Liver (tissue), 9 donors: ENCODE measurements around the gene RAB43. TPM values are rescaled to one million over a fixed set of nuclear protein-coding genes. Genes with fewer than 3 reads are reported as not detected.

Source experiments
- DNase-seq: peaks from one replicate; pipeline ENCODE4 v3.0.0-alpha.2; 2017; ENCODE audit warnings: low spot score
- H3K27ac ChIP-seq, 2 donors: one replicate each; pipeline ENCODE4 v1.7.0; 2013; ENCODE audit warnings: inconsistent platforms in 2 of 2, low read length in 2 of 2, control low read depth in 1 of 2, low read depth in 1 of 2, mild to moderate bottlenecking in 1 of 2
- H3K27me3 ChIP-seq, 4 donors: one replicate each; pipeline versions ENCODE4 v1.6.1 to v1.7.0; 2013; ENCODE audit warnings: low read length in 3 of 4, inconsistent platforms in 1 of 4, mild to moderate bottlenecking in 1 of 4, moderate library complexity in 1 of 4; ENCODE audit not compliant: control insufficient read depth in 4 of 4, insufficient read depth in 4 of 4
- H3K36me3 ChIP-seq, 4 donors: one replicate each; pipeline versions ENCODE4 v1.6.1 to v1.7.0; 2013; ENCODE audit warnings: low read length in 3 of 4, mild to moderate bottlenecking in 3 of 4, low read depth in 1 of 4, moderate library complexity in 1 of 4; ENCODE audit not compliant: control insufficient read depth in 4 of 4, insufficient read depth in 3 of 4
- H3K4me1 ChIP-seq, 4 donors: one replicate each; pipeline versions ENCODE4 v1.6.1 to v1.7.0; 2013; ENCODE audit warnings: low read length in 3 of 4, mild to moderate bottlenecking in 3 of 4, moderate library complexity in 1 of 4; ENCODE audit not compliant: control insufficient read depth in 4 of 4, insufficient read depth in 4 of 4
- H3K4me3 ChIP-seq, 3 donors: one replicate each; pipeline versions ENCODE4 v1.6.1 to v1.7.0; 2013; ENCODE audit warnings: low read length in 3 of 3, control low read depth in 1 of 3, low read depth in 1 of 3, mild to moderate bottlenecking in 1 of 3
- H3K9ac ChIP-seq, 2 donors: one replicate each; pipeline ENCODE4 v1.7.0; 2013; ENCODE audit warnings: low read length in 2 of 2, mild to moderate bottlenecking in 2 of 2, moderate library complexity in 2 of 2, control low read depth in 1 of 2, low read depth in 1 of 2
- H3K9me3 ChIP-seq, 4 donors: one replicate each; pipeline versions ENCODE4 v1.6.1 to v1.7.0; 2013; ENCODE audit warnings: low read length in 3 of 4; ENCODE audit not compliant: control insufficient read depth in 4 of 4
- EGR1 ChIP-seq, 2 donors: IDR thresholded peaks; 2 replicates each; pipeline ENCODE4 v1.6.1; 2016 to 2018; ENCODE audit warnings: antibody characterized with exemption in 2 of 2, low read depth in 2 of 2
- FOXA1 ChIP-seq: IDR thresholded peaks from 2 replicates; pipeline ENCODE4 v1.6.1; 2016; ENCODE audit warnings: antibody characterized with exemption
- FOXA2 ChIP-seq: IDR thresholded peaks from 2 replicates; pipeline ENCODE4 v1.6.1; 2016; ENCODE audit warnings: antibody characterized with exemption
- GABPA ChIP-seq, 2 donors: IDR thresholded peaks in 1 of 2; conservative IDR thresholded peaks in 1 of 2; 2 replicates each; pipeline ENCODE4 v1.6.1; 2016; ENCODE audit warnings: antibody characterized with exemption in 2 of 2, mild to moderate bottlenecking in 1 of 2, moderate library complexity in 1 of 2
- HNF4A ChIP-seq, 2 donors: conservative IDR thresholded peaks; 2 replicates each; pipeline ENCODE4 v1.6.1; 2016; ENCODE audit warnings: antibody characterized with exemption in 2 of 2, mild to moderate bottlenecking in 2 of 2
- HNF4G ChIP-seq: IDR thresholded peaks from 2 replicates; pipeline ENCODE4 v1.6.1; 2016; ENCODE audit warnings: antibody characterized with exemption
- JUND ChIP-seq, 2 donors: IDR thresholded peaks; 2 replicates each; pipeline ENCODE4 v1.6.1; 2016; ENCODE audit warnings: antibody characterized with exemption in 2 of 2
- NR2F2 ChIP-seq: IDR thresholded peaks from 2 replicates; pipeline ENCODE4 v1.6.1; 2016; ENCODE audit warnings: antibody characterized with exemption
- RAD21 ChIP-seq, 2 donors: IDR thresholded peaks; 2 replicates each; pipeline ENCODE4 v1.6.1; 2016; ENCODE audit warnings: antibody characterized with exemption in 2 of 2, mild to moderate bottlenecking in 2 of 2
- RXRA ChIP-seq, 2 donors: IDR thresholded peaks; 2 replicates each; pipeline ENCODE4 v1.6.1; 2017 to 2018; ENCODE audit warnings: antibody characterized with exemption in 2 of 2, mild to moderate bottlenecking in 1 of 2
- SP1 ChIP-seq: IDR thresholded peaks from 2 replicates; pipeline ENCODE4 v1.6.1; 2018; ENCODE audit warnings: antibody characterized with exemption, mild to moderate bottlenecking
- TAF1 ChIP-seq: conservative IDR thresholded peaks from 2 replicates; pipeline ENCODE4 v1.6.1; 2016; ENCODE audit warnings: antibody characterized with exemption, mild to moderate bottlenecking
- YY1 ChIP-seq: IDR thresholded peaks from 2 replicates; pipeline ENCODE4 v1.6.1; 2016; ENCODE audit warnings: antibody characterized with exemption, mild to moderate bottlenecking
- WGBS: extraction: QIAGEN DNeasy Blood & Tissue Kit; methylation state at CpG from one replicate; pipeline ENCODE4 v1.1.7; 2013; 5-methylcytosine and 5-hydroxymethylcytosine counted together
- polyA plus RNA-seq, 2 donors: library from polyadenylated mRNA; stranded (reverse) in 1 of 2; unstranded in 1 of 2; fragments of 200-250 nt in 1 of 2; fragments of >200 nt in 1 of 2; fragmentation: Nextera tagmentation in 1 of 2; extraction: Ambion mirVana in 1 of 2; gene quantifications; one replicate each; pipeline versions ENCODE4 v1.2.1 to v1.2.3, GENCODE V29; 2013 to 2015
- total RNA-seq, 2 donors: library from RNA; depleted of rRNA; stranded (reverse); fragments of >200 nt; gene quantifications; one replicate each; pipeline ENCODE4 v1.2.3, GENCODE V29; 2014
- TF ChIP-seq, protein P1 (sequence below): IDR thresholded peaks from 2 replicates; pipeline ENCODE4 v1.6.1; 2016; ENCODE audit warnings: antibody characterized with exemption
- TF ChIP-seq, protein P2 (sequence below): fragments of 150-350 bp; IDR thresholded peaks from 2 replicates; pipeline ENCODE4 v1.5.1; 2017; ENCODE audit warnings: improper control_type of control experiment, low read depth, low read length; ENCODE audit not compliant: missing input control
- TF ChIP-seq, protein P3 (sequence below): IDR thresholded peaks from 2 replicates; pipeline ENCODE4 v1.6.1; 2016; ENCODE audit warnings: antibody characterized with exemption
- TF ChIP-seq, protein P4 (sequence below): IDR thresholded peaks from 2 replicates; pipeline ENCODE4 v1.6.1; 2016; ENCODE audit warnings: antibody characterized with exemption, mild to moderate bottlenecking
- donor health status: healthy.
- donor health status: healthy.
- donor health status: healthy.
- donor health status: healthy.
- donor health status: healthy.

RAB43 gene
- total and polyA plus RNA-seq, 4 donors, result 13.4 to 58.1 (median 26.5) TPM

DNA sequence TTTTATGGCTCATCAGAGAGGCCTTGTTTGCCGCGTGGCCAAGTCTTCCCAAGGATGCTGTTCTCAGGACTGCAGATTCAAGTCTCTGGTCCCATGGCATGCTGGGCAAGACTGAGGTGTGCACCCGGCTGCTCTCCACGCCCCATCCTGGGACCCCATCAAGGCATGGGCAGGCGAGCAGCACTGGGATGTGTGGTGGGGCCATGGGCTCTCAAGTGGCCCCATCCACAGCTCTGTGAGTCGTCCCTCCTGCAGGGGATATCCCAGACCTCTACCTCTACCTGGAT lies 74.1 kb downstream of the RAB43 start (continued):
- TF ChIP-seq, protein P1, sequence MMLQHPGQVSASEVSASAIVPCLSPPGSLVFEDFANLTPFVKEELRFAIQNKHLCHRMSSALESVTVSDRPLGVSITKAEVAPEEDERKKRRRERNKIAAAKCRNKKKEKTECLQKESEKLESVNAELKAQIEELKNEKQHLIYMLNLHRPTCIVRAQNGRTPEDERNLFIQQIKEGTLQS, result no peak

DNA sequence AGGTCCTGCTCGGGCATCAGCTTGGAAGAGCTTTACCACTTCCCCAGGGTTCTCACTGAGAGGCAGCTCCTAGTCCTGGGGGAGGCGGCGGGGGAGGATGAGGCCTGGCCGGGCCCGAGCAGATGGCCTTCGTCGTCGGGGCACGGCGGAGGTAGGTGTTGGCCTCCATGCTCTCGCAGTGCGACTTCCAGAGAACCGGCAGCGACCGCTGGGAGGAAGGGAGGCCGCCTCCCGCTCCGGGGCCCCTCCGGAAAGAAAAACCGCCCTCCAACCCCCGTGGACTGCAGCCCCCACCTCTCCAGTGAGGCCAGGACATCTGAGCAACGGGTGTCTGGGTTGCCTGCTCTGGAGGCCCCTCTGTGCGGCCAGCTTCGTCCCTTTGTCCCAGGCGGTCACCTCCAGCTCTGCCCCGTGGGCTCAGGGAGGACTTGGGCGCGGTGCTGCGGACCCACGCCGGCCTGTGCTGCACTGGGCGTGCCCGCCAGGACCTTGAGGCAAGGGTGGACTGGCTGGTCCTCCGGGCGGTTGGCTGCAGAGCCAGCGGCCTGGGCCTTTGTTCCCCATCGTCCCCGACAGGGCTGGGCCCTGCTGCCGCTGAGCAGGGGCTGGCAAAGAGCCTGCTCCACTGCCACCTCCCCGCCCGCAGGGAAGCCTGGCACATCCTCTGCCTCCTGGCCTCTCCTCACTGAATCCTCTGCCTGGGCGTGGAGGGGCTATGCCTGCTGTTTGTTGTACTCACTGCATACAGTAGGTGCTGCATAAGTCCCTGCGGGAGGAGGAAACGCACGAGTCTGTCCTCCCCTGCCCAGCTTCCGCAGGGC lies 74.7 kb downstream of the RAB43 start:
- Histone ChIP-seq H3K9ac (no peak overlapping the region), H3K27ac (no peak overlapping the region), H3K9me3 (no peaks in the 10 kb centered on the region), H3K36me3 (no peaks in the 10 kb centered on the region), H3K4me3 (no peak overlapping the region), H3K27me3 (no peaks in the 10 kb centered on the region), H3K4me1 (peaks cover 1 to 6% (median 4%) of the 10 kb centered on the region in 4 donors)
- TF ChIP-seq EGR1 (IDR thresholded peaks at IDR 0.05; ENCODE audit: low read depth in 2 of 2), result no peak
- TF ChIP-seq, protein P2, sequence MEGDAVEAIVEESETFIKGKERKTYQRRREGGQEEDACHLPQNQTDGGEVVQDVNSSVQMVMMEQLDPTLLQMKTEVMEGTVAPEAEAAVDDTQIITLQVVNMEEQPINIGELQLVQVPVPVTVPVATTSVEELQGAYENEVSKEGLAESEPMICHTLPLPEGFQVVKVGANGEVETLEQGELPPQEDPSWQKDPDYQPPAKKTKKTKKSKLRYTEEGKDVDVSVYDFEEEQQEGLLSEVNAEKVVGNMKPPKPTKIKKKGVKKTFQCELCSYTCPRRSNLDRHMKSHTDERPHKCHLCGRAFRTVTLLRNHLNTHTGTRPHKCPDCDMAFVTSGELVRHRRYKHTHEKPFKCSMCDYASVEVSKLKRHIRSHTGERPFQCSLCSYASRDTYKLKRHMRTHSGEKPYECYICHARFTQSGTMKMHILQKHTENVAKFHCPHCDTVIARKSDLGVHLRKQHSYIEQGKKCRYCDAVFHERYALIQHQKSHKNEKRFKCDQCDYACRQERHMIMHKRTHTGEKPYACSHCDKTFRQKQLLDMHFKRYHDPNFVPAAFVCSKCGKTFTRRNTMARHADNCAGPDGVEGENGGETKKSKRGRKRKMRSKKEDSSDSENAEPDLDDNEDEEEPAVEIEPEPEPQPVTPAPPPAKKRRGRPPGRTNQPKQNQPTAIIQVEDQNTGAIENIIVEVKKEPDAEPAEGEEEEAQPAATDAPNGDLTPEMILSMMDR, result no peak
- no peak for TF ChIP-seq FOXA2
- TF ChIP-seq YY1, result no peak
- no peak for TF ChIP-seq RAD21 (IDR thresholded peaks at IDR 0.05)
- no peak for TF ChIP-seq TAF1
- no peak for TF ChIP-seq RXRA (IDR thresholded peaks at IDR 0.05)
- TF ChIP-seq, protein P3, sequence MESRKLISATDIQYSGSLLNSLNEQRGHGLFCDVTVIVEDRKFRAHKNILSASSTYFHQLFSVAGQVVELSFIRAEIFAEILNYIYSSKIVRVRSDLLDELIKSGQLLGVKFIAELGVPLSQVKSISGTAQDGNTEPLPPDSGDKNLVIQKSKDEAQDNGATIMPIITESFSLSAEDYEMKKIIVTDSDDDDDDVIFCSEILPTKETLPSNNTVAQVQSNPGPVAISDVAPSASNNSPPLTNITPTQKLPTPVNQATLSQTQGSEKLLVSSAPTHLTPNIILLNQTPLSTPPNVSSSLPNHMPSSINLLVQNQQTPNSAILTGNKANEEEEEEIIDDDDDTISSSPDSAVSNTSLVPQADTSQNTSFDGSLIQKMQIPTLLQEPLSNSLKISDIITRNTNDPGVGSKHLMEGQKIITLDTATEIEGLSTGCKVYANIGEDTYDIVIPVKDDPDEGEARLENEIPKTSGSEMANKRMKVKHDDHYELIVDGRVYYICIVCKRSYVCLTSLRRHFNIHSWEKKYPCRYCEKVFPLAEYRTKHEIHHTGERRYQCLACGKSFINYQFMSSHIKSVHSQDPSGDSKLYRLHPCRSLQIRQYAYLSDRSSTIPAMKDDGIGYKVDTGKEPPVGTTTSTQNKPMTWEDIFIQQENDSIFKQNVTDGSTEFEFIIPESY, result no peak
- no peak for TF ChIP-seq HNF4G
- no peak for DNase-seq
- WGBS, result 85% methylated on average over 46 of the region's 46 CpGs

DNA sequence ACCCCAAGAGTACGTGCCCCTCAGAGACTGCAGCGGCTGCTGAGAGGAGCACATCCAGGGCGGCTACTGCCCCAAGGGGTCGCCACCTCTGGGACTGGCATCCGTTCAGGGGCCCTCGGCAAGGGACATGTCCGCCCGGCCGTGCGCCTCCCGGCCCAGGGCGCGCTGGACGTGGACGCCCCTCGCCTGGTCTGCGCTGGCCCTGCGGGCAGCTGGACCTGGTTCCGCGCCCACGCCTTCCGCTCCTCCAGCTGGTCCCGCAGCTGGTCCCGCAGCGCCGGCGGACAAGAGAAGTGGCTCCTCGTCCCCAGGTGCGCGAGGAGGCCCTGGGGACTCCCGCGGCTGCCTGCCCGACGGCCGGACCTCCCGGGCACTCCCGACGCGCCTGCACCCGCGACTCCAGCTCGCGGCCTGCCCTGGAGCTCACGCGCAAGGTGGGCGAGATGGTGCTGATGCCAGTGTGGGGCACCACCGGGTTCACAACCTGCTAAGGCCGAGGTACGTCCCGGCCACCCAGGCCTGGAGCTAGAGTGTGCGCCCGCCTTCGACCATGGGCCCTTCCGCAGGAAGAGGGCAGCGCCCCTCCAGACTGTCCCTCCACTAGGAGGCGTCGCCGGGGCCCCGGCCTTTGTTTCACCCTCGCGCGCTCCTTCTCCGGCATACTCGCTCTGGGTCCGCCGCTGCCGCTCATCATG lies 75.4 kb downstream of the RAB43 start:
- TF ChIP-seq TAF1 (no peak), FOXA2 (no peak), FOXA1 (no peak), GABPA (IDR thresholded peaks at IDR 0.05 in 1 of 2, conservative IDR thresholded peaks at IDR 0.05 in 1 of 2) (no peak), YY1 (no peak), EGR1 (IDR thresholded peaks at IDR 0.05; ENCODE audit: low read depth in 2 of 2) (no peak), NR2F2 (no peak), RAD21 (IDR thresholded peaks at IDR 0.05) (no peak), JUND (IDR thresholded peaks at IDR 0.05) (no peak), HNF4A (conservative IDR thresholded peaks at IDR 0.05) (no peak), RXRA (IDR thresholded peaks at IDR 0.05) (no peak), SP1 (no peak)
- TF ChIP-seq, protein P4, sequence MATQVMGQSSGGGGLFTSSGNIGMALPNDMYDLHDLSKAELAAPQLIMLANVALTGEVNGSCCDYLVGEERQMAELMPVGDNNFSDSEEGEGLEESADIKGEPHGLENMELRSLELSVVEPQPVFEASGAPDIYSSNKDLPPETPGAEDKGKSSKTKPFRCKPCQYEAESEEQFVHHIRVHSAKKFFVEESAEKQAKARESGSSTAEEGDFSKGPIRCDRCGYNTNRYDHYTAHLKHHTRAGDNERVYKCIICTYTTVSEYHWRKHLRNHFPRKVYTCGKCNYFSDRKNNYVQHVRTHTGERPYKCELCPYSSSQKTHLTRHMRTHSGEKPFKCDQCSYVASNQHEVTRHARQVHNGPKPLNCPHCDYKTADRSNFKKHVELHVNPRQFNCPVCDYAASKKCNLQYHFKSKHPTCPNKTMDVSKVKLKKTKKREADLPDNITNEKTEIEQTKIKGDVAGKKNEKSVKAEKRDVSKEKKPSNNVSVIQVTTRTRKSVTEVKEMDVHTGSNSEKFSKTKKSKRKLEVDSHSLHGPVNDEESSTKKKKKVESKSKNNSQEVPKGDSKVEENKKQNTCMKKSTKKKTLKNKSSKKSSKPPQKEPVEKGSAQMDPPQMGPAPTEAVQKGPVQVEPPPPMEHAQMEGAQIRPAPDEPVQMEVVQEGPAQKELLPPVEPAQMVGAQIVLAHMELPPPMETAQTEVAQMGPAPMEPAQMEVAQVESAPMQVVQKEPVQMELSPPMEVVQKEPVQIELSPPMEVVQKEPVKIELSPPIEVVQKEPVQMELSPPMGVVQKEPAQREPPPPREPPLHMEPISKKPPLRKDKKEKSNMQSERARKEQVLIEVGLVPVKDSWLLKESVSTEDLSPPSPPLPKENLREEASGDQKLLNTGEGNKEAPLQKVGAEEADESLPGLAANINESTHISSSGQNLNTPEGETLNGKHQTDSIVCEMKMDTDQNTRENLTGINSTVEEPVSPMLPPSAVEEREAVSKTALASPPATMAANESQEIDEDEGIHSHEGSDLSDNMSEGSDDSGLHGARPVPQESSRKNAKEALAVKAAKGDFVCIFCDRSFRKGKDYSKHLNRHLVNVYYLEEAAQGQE, result no peak
- TF ChIP-seq, protein P2, result no peak
- TF ChIP-seq, protein P1, result no peak
- Histone ChIP-seq H3K9ac (no peak overlapping the region), H3K27me3 (no peaks in the 10 kb centered on the region), H3K4me3 (peak overlapping the region in 1 of 3 donors; percentile 37), H3K4me1 (peaks cover 0 to 6% (median 4%) of the 10 kb centered on the region in 4 donors), H3K27ac (no peak overlapping the region), H3K9me3 (no peaks in the 10 kb centered on the region), H3K36me3 (no peaks in the 10 kb centered on the region)
- 32% methylated on average over 67 of the region's 67 CpGs for WGBS
- DNase-seq, result no peak
